ENCODE results near the gene PSMB5. TPM values are rescaled to one million over a fixed set of nuclear protein-coding genes. Genes with fewer than 3 reads are reported as not detected.
A peak's percentile ranks its signal among the peaks of the same experiment; 100 is the strongest.
"Not testable (repeated sequence)": the region's sequence is repeated elsewhere in the genome, so short reads cannot be mapped to it uniquely, and the experiment has no call there.

The PSMB5 gene
- total RNA-seq, 1 donor from 2014 or later: 216 TPM

DNA sequence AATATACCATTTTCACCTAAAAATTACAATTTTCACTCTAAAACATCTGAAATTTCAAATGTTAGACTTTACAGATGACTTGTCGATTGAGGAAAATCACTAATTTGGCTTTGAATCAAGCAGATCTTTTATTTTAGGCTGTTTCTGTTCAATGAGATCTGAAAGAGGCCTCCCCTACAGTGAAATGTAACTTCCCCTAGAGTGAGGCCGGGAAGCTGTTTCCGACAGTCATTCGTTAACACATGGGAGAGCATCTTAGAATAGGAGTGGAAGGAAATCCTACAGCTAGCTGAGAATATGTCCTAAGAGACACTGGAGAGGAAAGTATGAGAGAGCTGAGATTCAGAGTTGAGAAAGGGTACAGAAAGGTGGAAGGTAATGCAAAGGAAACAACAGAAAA lies 19.1 kb downstream of the PSMB5 start:
- no peak for DNase-seq (ENCODE audit: low read depth in 2 of 2)

DNA sequence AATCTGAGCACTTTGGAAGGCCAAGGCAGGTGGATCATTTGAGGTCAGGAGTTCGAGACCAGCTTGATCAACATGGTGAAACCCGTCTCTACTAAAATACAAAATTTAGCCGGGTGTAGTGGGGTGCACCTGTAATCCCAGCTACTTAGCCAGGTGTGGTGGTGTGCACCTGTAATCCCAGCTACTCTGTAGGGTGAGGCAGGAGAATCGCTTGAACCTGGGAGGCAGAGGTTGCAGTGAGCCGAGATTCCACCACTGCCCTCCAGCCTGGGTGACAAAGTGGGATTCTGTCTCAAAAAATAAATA lies 21.0 kb downstream of the PSMB5 start:
- DNase-seq (ENCODE audit: low read depth in 2 of 2): not testable (repeated sequence)

DNA sequence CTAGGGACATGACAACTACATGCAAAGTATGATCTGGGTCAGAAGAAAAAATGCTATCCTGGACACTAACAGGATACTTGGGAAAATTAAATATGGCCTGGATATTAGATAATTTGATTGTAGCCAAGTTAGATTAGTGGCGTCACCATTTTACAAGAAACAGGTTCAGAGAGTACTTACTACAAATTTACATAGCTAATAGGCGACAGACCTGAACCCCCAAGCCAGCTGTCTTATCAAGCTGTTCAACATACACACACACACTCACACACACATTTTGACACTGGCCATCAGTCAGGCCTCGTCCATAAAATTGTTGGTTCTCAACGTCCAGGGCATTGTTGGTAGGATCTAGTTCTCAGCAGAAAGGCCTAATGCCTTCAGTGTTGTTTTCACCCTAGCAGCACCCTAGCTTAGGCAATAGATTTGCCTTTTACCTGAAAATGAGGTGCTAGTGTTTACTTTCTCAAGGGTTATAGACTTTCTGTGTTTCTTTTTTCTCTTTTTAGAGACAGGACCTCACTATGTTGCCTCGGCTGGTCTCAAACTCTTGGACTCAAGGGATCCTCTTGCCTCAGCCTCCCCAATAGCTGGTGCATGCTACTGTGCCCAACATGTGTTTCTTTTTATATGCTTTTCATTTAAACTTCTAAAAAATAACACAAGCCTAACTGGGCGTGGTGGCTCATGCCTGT lies 21.5 kb downstream of the PSMB5 start:
- DNase-seq (ENCODE audit: low read depth in 2 of 2): no peak

DNA sequence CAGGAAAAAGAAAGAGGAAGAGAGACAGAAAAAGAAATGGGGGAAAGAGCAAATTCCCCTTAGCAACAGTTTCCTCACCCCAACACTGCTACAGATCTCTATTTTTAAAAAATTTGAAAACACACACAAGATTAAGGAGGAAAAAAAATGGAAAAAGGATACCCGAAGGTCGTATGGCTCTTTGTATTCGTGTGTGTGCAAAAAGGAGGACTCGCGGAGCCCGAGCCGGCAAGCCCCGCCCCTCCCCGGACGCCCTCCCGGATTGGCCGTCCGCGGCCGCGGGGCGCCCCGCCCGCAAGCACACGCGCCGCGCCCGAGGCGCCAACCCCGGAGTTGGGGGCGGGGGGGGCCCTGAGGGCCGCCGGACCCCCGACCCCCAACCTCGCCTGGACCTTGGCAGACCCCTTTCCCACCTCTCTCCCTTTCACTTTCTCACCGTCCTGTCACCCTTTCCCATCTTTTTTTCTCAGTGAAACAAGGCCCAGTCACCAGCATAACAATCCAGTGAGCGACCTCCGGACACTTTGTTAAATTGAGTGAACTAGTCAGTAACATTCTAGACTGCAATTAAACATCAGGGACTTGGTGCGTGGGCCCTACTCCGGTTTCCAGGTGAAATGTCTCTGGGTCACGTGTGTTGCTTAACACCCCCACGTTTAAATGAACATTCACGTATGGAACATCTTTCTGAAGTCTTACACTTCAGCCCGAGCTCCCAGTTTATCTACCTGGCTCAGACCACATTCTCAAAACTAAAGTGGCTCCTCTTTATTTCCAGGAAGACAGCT lies 24.6 kb downstream of the PSMB5 start, which contains the start of gene C14orf93:
C14orf93 (minus strand) TSS at position 205 of the 788 bp plus-strand sequence. CDS start 11,120 bp downstream, outside the sequence.
- peak in 1 of 2 donors; percentile 60 for DNase-seq (ENCODE audit: low read depth in 2 of 2)

DNA sequence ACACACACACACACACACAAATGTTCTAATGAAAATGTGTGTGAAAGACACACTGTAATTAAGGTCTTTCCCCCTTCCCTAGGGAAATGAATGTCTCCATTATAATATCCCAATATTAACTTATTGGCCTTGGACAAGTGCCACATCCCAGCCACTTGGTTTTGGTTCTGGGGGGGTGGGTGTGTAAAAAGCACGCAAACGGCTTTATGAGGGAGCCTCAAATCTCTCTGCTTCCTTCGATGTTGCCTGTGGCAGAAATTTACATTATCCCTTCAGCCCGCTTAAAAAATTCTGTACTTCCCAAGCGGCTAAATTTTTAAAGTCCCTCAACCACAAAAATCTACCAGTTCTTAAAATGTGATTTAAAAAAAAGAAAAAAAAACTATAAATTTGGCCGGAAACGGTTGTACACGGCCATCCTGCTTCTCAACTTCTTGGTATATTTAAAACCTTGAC lies 25.2 kb downstream of the PSMB5 start:
- no peak for DNase-seq (ENCODE audit: low read depth in 2 of 2)

DNA sequence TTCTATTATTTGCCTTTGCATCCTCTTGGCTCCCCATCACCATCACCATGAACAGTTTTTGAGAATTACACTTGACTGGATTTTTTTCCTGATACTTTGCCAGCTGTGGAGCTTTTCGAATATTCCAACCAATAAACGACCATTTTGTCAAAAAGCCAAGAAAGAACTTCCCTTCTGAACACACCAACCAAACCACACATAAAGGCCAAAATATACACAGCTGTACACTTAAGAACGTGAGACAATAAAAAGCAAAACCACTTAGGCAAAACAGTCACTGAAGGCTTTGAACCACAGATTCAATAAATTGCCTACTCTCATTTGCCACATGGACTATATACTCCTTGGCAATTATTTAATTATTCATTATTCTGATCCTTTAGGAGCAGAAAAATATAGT lies 25.9 kb downstream of the PSMB5 start:
- no peak for DNase-seq (ENCODE audit: low read depth in 2 of 2)

DNA sequence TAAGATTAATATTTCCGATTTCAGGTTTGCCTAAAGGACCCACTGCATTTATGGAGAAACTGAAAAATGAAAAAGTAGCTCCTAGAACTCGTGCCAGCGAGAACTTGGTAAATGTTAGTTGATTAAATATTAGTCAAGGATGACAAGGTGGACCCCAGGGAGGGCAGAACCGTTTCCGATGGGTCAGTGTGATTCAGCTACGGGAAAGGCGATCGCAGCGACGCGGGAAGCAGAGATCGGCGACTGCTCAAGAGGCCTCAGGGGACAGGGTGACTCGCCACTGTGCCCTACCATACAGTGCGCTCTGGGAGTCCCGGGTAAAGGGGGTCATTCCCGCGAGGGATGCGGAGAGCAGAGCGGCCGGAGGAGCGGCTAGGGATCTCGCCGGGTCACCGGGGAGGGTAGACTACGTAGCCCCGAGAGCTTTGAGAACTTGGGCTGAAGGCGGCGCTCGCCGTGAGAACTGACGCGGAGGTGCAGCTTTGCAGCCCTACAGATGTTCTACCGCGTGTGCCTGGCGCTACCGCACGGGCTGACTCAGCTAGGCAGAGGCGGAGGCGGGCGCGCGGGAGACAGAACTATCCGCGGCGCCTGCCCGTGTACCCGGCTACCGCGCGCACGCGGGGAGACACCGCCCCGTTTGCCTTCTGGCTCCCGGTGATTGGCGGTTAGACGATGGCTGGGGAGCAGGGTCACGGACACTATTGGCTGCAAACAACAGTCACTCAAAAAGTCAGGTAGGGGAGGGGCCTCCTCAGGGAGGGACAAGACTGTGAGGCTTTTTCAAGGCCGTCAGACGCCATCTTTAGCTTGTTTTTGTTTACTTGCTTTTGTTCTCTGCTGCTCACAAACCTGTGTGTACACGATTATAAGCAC lies 27.9 kb downstream of the PSMB5 start:
- peak; percentile 93 to 98 for DNase-seq (ENCODE audit: low read depth in 2 of 2)

DNA sequence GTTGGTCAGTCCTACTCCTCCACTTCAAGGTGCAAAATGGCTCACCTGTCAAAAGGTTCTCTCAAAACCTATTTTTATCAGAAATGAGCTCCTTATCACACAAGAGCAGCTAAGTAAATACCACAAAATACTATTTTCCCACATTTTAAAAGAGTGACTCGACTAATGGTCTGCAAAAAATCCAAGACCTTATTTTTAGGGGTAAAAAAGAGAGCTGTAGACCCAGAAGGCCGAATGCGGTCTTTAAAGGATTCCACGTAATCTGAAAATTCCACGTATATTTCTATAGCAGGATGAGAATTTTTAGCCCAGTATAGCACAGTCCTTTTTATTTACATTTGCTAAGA lies 28.5 kb downstream of the PSMB5 start:
- DNase-seq (ENCODE audit: low read depth in 2 of 2): no peak

DNA sequence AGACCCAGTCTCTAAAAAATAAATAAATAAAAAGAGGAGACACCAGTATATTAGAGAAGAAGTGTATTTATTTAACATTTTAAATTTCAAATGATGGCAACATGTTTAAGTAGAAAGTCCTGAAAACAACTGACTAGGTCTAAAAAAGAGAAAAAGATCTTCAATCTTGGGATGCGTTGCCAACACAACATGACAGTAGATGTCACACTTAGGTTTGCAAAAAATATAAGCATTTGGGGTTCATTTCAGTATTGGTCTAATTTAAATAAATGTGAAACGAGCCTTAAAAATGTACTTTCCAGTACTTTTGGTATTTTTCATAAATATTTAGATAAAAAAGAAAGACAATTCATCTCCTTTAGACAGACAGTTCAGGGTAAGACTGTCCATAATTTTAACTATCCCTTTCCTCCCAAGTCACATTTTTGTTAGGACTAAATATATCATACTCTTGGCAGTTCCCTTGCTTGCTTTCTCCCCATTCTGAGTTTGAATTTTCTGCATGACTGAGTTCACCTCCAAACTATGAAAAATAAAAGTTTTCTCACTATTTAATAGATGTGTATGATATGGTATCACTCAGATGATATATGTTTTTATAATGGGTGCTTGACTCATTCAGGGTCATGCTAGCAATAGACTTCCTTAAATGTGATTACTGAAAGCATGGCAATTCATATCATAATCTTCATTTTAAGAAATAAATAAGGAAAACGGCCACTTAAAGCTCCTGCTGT lies 29.1 kb downstream of the PSMB5 start:
- no peak for DNase-seq (ENCODE audit: low read depth in 2 of 2)

DNA sequence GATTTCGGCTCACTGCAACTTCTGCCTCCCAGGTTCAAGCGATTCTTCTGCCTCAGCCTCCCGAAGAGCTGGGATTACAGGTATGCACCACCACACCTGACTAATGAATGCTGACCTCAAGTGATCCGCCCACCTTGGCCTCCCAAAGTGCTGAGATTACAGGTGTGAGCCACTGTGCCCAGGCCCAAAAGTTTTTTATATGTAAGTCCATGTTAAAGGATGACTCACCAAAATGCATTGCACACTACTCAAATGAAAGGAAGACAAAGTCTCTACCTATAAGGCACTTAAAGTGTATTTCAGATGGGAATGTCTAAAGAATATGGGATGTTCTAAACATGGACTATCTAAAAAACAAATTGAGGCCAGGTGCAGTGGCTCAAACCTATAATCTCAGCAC lies 30.4 kb downstream of the PSMB5 start:
- not testable (repeated sequence) for DNase-seq (ENCODE audit: low read depth in 2 of 2)

DNA sequence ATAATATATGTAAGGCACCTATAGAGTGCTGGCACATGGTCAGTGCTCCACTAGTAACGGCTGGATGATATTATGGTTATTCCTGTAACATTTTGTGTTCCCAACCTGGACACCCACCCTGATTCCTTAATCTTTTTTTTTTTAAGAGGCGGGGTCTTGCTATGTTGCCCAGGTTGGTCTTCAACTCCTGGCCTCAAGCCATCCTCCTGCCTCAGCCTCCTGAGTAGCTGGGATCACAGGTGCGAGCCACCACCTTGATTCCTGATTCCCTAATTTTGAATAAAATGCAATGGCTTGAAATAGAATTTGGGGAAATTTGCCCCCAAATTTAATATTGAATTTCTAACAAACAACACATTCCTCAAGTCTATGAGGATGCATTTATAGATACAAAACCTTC lies 32.1 kb downstream of the PSMB5 start:
- DNase-seq (ENCODE audit: low read depth in 2 of 2): no peak

DNA sequence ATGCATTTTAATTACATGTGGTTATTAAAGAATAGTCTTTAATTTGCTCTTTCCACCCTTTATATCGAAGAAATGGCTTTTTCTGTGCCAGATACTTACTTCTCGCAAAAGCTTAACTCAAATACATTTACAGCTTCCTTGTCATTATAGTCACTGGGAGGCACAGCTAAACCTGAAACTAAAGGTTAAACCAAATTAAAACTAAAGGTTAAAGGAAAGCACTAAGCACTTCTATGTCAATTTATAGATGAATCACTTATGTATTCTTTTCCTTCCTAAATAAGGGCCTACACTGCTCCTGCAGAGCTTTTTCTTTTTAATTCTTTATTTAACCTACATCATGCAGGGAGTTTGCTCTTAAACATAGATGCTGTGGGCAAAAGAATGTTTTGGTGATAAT lies 33.8 kb downstream of the PSMB5 start:
- no peak for DNase-seq (ENCODE audit: low read depth in 2 of 2)

DNA sequence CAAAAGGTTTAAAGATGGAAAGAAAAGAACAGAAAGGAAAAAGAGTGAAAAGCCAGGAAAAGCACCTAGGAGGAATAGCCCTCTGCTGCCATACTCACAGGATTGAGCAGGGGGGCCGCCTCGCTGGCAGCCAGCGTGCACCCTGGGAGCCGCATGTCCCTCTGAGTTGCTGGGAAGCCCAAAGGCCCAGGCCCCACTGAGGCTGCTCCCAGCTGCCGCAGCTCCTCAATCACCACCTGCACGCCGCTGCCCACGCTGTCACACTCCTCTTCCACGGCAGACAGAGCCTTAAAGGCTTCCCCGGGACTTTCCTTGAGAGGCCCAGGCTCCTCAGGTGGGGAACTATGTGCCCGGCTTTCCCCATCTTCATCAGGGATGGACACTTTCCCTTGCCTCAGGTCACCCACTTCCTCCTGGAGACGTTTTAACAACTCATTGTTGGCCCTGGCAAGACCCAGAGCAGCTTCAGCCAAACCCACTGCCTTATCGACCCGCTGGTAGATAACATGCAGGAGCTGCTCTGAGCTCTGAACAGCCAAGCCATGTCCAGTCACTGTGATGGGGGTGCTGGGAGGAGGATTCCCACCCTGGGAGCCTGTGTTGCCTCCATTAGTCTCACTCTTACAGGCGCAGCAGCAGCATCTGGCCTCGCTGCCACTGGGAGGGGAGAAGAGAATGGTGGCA lies 36.2 kb downstream of the PSMB5 start:
- DNase-seq (ENCODE audit: low read depth in 2 of 2): no peak

DNA sequence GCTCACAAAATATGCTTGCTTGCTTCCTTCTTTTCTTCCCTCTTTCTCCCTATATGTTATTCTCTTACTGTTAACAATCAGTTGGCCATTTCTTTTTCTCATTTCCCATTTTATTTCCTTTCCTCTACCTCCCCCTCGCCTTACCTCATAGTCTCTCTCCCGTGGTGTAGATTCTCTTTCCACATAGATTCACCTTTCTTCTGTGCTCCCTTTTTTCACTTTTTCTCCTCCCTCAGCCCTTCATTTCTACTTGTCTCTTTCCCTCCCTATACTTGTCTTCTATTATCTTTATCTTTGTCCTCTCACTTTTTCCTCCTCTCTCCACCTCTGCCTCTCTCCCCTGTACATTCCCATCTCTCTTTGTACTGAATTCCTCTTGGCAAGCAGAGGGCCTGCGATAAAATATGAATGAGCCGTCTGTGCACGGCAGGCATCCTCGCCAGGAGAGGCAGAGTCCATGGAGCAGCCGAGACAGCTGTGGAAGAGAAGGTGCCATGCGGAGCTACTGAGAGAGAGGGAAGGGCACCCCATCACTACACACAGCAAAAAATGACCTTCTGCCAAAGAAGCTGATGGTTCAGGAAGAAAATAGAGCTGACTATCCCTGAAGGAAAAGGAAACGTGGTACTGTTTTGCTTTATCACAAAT lies 36.9 kb downstream of the PSMB5 start:
- no peak for DNase-seq (ENCODE audit: low read depth in 2 of 2)

DNA sequence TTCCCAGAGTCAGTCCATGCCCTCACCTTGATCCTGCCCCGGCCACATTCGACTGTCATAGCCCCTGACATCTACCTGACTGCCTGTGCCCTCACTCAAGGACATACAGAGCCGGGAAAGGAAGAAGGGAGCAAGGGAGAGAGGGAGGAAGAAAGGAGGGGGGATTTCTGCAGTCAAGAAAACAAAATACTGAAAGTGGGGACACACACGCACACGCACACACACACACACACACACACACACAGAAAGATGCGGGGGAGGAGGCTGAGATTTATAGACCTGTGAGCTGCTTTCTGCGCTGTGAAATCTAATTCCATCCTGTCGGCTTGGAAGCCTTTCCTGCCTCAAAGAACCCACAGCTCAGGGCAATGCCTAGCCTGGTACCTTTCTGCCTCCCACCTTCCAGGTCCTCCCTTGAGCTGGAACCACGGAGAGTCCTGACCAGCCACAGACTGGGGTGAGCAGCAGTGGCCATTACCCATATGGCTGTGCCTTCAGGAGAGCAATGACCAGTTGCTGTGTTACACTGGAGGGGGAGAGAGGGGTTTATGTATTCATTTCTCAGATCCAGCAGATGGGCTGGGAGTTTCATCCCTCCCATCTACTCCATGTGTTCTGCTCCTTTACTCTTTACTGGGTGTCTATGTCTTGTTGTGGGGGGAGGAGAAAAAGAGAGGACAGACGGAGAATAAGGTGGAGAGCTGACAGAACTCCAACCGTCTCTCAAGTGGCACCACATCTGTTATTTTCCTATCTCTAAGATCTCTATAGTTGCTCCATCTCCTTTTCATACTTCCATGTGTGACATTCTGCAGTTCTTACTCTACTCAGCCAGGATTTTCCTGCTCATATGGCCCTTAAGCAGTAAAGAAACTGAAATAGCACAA lies 37.7 kb downstream of the PSMB5 start:
- no peak for DNase-seq (ENCODE audit: low read depth in 2 of 2)

DNA sequence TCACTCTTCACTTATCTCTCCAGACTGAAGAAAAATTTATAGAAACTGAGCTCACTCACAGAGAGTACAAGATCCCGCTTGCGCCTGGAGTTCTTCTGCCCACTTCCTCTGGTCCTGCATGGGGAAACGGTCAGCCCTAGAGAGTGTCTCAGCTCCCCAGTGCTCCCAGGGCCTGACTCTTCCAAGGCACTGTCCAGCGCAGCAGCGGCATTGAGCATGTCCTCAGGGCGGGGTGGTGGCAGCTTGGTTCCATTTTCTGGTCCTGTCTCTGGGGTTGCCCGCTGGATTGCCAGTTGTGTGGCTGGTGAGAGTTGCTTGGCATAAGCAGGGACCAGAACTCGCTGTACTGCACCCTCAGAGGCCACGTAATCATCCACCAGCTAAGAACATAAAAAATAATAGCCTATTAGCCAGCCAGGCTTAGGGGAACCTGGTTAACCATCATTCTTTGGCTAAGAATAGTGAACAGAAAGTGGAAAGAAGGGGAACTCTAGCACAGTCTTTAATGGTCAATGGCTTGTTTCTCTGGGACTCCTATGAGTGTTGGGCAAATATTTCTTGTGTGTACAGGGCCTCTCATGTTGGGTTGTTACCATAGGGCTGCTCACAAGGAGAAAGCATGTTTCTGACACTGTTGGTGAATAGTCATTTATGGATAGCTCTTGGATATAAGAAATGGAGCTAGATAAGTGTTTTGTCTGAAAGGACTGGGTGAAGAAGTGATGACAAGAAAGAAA lies 38.6 kb downstream of the PSMB5 start:
- no peak for DNase-seq (ENCODE audit: low read depth in 2 of 2)

DNA sequence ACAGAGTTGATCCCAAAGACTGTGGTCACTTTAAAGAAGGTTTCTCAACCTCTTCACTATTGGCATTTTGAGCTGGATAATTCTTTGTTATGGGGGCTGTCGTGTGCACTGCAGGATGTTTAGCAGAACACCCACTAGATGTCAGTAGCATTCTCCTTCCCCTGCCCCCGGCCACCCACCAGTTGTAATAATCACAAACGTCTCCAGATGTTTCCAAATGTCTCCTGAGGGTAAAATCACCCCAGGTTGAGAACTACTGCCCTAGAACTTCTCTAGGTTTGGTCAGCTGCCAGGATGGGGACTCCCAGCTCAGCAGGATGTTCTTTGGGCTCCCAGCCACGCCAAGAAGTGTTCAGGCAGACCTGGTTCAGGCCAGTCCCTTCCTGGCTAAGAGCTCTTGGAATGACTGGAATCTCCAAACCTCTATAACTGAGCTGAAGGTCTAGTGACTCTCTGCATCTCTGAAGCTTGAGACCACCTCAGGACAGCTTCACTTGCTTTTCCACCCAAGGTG lies 39.9 kb downstream of the PSMB5 start:
- DNase-seq (ENCODE audit: low read depth in 2 of 2): peak in 1 of 2 donors; percentile 59

DNA sequence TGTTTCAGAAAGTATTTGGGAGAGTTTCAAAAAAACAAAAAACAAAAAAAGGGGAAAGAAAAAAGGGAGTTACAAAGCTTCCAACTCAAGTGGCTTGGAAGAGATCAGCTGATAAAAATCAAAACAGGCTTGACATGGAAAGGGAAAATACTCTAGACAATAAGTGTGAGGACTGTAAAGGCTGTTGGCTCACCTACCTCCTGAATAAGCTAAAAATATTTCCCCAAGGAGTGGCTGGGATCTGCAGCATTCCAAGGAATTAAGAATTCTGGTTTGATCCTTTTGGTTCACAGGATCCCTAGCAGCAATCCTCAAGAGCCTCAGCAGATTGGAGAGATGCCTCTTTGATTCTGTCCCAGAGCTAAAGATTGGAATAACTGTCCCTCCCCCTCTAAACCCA lies 41.2 kb downstream of the PSMB5 start:
- no peak for DNase-seq (ENCODE audit: low read depth in 2 of 2)
